ENCODE data around the gene SUCLG1. TPM values are rescaled to one million over a fixed set of nuclear protein-coding genes. Genes with fewer than 3 reads are reported as not detected.

SUCLG1 gene
- total and polyA plus RNA-seq, 2 of the 8 experiments (the other 6 are each of a cell fraction or from before 2014, with no cell fraction given) = 19.9 to 40.0 TPM

DNA sequence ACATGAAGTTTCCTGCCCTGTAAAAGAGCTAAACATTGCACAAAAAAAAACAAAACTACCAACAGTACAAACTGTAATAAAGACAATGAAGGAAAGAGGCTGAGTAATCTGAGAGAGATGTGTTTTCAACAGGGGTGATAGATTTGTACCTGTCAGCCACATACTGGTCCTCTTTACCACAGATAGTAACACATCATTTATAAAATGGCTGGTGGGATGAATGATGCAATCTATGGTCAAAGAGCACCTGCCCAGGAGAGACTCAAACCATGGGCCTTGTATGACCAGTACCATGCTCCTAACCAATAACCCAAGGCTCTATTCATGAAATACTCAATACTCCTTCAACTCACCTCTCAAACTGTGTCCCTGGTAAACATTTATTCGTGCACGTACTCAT, 4.5 kb downstream of the SUCLG1 start:
- no peak overlapping the region for H3K4me3 ChIP-seq (ENCODE audit: extremely low read depth in 1 of 4, insufficient read depth in 2 of 4, low read depth in 3 of 4, low read length in 4 of 4)
- H3K36me3 ChIP-seq (ENCODE audit: control insufficient read depth in 2 of 4, insufficient read depth in 4 of 4, low read length in 3 of 4) = no peaks in the 10 kb centered on the region; a peak in 1 of 8 replicates
- ChIA-PET CTCF (ENCODE audit: partially characterized antibody) (no interaction called here), POLR2A (ENCODE audit: partially characterized antibody) (no interaction called here)
- H2BK120ac ChIP-seq (replicated peaks; ENCODE audit: low read depth, low read length) = no peak overlapping the region
- no peak overlapping the region for H3K14ac ChIP-seq (ENCODE audit: insufficient read length)
- no peaks in the 10 kb centered on the region; the same call in none of the 2 replicates for H3K79me1 ChIP-seq (ENCODE audit: low read depth, low read length)
- no peak overlapping the region for H2BK12ac ChIP-seq (ENCODE audit: low read depth, low read length)
- no peaks in the 10 kb centered on the region for H3K27me3 ChIP-seq (replicated peaks in 1 of 4; ENCODE audit: control insufficient read depth in 3 of 4, extremely low read depth in 1 of 4, insufficient read depth in 3 of 4, low read length in 3 of 4)
- no peaks in the 10 kb centered on the region for H3K9me3 ChIP-seq (ENCODE audit: insufficient read depth in 2 of 2, low read depth in 1 of 2, low read length in 1 of 2)
- peaks cover 8% of the 10 kb centered on the region for H3K23me2 ChIP-seq (ENCODE audit: low read depth, low read length)
- no peak overlapping the region for H2BK15ac ChIP-seq (ENCODE audit: low read length)
- no peak overlapping the region for H3K27ac ChIP-seq (ENCODE audit: low read depth, low read length)
- no peak overlapping the region for H3K4ac ChIP-seq (replicated peaks; ENCODE audit: insufficient read length, low read depth, low read length)
- no peak overlapping the region for H4K5ac ChIP-seq (ENCODE audit: insufficient read length, low read depth, low read length)
- 96% methylated on average over 2 of the region's 2 CpGs; no CpG with 5 or more reads in 1 of the 2 experiments for WGBS, 2 experiments (ENCODE audit: extremely low coverage in 1 of 2, insufficient coverage in 1 of 2, insufficient read length in 1 of 2, insufficient replicate concordance in 2 of 2, low coverage in 1 of 2, low lambda C conversion rate in 2 of 2, missing lambda C conversion rate in 1 of 2)
- H4K20me1 ChIP-seq (replicated peaks in 1 of 2; ENCODE audit: control insufficient read depth in 1 of 2, insufficient read depth in 2 of 2, low read length in 2 of 2) = peaks cover 4 to 6% of the 10 kb centered on the region in 2 experiments
- no peak overlapping the region for H3K23ac ChIP-seq (ENCODE audit: insufficient read length)
- FAIRE-seq (no peak), DNase-seq (ENCODE audit: low read depth in 1 of 2, low spot score in 2 of 2) (no peak)
- H2BK5ac ChIP-seq (ENCODE audit: low read depth, low read length) = no peak overlapping the region
- H3K79me2 ChIP-seq (ENCODE audit: control insufficient read depth in 1 of 2, insufficient read depth in 2 of 2, low read length in 2 of 2) = peaks cover 0 to 23% of the 10 kb centered on the region in 2 experiments; a peak in 2 of 4 replicates
- no peak for TF ChIP-seq CREB1 (IDR thresholded peaks at IDR 0.05)
- TF ChIP-seq BRCA1 (IDR thresholded peaks at IDR 0.05; ENCODE audit: low read depth, low read length) = no peak
- H4K8ac ChIP-seq (ENCODE audit: extremely low read depth, insufficient read depth, low read length) = no peak overlapping the region
- peaks cover 0 to 2% (median 0%) of the 10 kb centered on the region in 4 experiments; a peak in 1 of 7 replicates for H3K4me1 ChIP-seq (replicated peaks in 1 of 4; ENCODE audit: control insufficient read depth in 3 of 4, insufficient read depth in 4 of 4, low read length in 3 of 4)
- no peak overlapping the region for H3K9ac ChIP-seq (replicated peaks in 1 of 4; ENCODE audit: extremely low read depth in 1 of 4, low read depth in 3 of 4, low read length in 3 of 4)
- no peak overlapping the region for H4K91ac ChIP-seq (replicated peaks; ENCODE audit: insufficient read length, low read length)
- H2AFZ ChIP-seq (ENCODE audit: low read length) = no peak overlapping the region
- no peak overlapping the region for H2BK20ac ChIP-seq (ENCODE audit: low read length)
- H3K56ac ChIP-seq (replicated peaks; ENCODE audit: insufficient read length, low read depth, low read length) = no peak overlapping the region
- no peak overlapping the region for H3K4me2 ChIP-seq (ENCODE audit: insufficient read depth in 1 of 2, low read depth in 2 of 2, low read length in 2 of 2)
- H2AK5ac ChIP-seq (ENCODE audit: low read depth, low read length) = no peak overlapping the region
- H3K18ac ChIP-seq (ENCODE audit: extremely low read depth, low read length) = no peak overlapping the region

All from H1 (cell line).